Choroid plexus epithelial cell (primary cell): Measurements from ENCODE around the gene GSN.
A peak's percentile ranks its signal among the peaks of the same experiment; 100 is the strongest.

ENCODE experiments used
- DNase-seq: peaks from one replicate; pipeline ENCODE4 v3.0.0-alpha.2; 2010; ENCODE audit warnings: low read depth
- H3K4me3 ChIP-seq: 2 replicates; pipeline ENCODE4 v1.5.1; 2011; ENCODE audit warnings: low read depth, mild to moderate bottlenecking, control low read depth, low read length, moderate library complexity
- CTCF ChIP-seq: conservative IDR thresholded peaks from 2 replicates; pipeline ENCODE4 v1.5.1; 2011; ENCODE audit warnings: low read depth, mild to moderate bottlenecking, control low read depth, inconsistent platforms, low read length, moderate library complexity

GSN gene

GRCh38 chr9:121246821-121247561 lies 21.0 kb upstream of the GSN start:
- DNase-seq, result peak; percentile 98
- no peak overlapping the region for H3K4me3 ChIP-seq
- TF ChIP-seq CTCF, result peak; percentile 15

GRCh38 chr9:121249563-121249962 lies 18.4 kb upstream of the GSN start:
- TF ChIP-seq CTCF, result no peak
- no peak overlapping the region for H3K4me3 ChIP-seq
- DNase-seq, result no peak

GRCh38 chr9:121252104-121252851 lies 15.7 kb upstream of the GSN start:
- no peak for DNase-seq
- TF ChIP-seq CTCF, result no peak
- no peak overlapping the region for H3K4me3 ChIP-seq

DNA sequence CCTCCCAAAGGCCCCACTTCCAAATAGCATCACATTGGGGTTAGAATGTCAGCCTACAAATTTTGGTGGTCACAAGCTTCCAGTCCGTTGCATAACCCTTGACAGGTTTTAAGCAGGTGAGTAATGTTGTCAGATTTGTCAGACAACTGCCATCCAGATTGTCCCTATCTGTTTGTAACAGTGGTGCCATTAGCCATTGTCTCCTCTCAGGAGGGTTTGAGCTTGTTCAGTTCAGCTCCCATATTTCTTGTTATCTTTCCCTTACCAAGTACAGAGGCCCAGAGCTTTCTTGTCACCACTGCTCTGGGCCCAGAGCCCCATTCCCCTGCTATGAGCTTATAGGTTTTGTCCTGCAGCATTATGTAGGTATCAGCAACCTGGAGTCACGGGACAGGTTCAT lies 14.8 kb upstream of the GSN start:
- TF ChIP-seq CTCF, result no peak
- H3K4me3 ChIP-seq, result no peak overlapping the region
- DNase-seq, result no peak

GRCh38 chr9:121253821-121254501 lies 14.0 kb upstream of the GSN start:
- DNase-seq, result no peak
- TF ChIP-seq CTCF, result no peak
- no peak overlapping the region for H3K4me3 ChIP-seq

DNA sequence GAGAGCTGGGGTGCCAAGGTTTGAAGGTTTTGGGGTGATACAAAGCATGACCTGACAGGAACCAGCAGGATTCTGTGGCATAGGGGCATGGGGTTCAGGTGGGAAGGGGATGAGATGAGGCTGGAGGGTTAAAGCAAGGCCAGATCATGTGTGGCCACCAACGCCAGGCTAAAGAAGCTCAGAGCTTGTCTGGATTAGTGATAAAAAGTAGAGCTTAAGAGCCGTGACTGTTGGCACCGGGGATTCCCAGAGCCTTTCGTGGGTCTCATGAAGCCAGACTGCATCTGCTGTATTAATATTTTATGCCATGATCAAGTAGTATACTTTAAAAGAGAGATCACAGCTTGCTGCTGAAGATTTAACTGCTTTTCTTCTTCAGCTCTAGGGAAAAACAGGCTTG lies 8.5 kb upstream of the GSN start:
- no peak for TF ChIP-seq CTCF
- no peak overlapping the region for H3K4me3 ChIP-seq
- DNase-seq, result no peak
